ENCODE results near the gene GABRE. TPM values are rescaled to one million over a fixed set of nuclear protein-coding genes. Genes with fewer than 3 reads are reported as not detected.

GABRE gene
- total and polyA plus RNA-seq, 2 experiments from 2014 or later = 19.4 to 20.8 TPM

GRCh38 chrX:151923648-151924047, 50.8 kb downstream of the GABRE start:
- Histone ChIP-seq H2AFZ (no peak overlapping the region), H3K9me2 (ENCODE audit: insufficient read depth) (no peaks in the 10 kb centered on the region), H3K79me2 (ENCODE audit: insufficient read depth) (no peaks in the 10 kb centered on the region), H4K20me1 (ENCODE audit: insufficient read depth) (no peaks in the 10 kb centered on the region), H3K27me3 (replicated peaks; ENCODE audit: insufficient read depth) (no peaks in the 10 kb centered on the region), H3K9me3 (ENCODE audit: low read depth) (no peaks in the 10 kb centered on the region), H3K4me2 (ENCODE audit: unreplicated experiment) (no peak overlapping the region), H3K9ac (no peak overlapping the region), H3K36me3 (ENCODE audit: low read depth) (no peaks in the 10 kb centered on the region), H3K4me3 (no peak overlapping the region), H3K4me1 (ENCODE audit: insufficient read depth) (no peaks in the 10 kb centered on the region), H3K27ac (no peak overlapping the region), H3F3A (ENCODE audit: insufficient read depth) (no peaks in the 10 kb centered on the region)
- in situ Hi-C loops (cut with MboI) = no loop called here
- no peak for TF ChIP-seq EZH2phosphoT487 (IDR thresholded peaks at IDR 0.05; ENCODE audit: insufficient read depth, low read depth)
- no peak for TF ChIP-seq EZH2 (IDR thresholded peaks at IDR 0.05; ENCODE audit: insufficient read depth, poor library complexity, severe bottlenecking)
- WGBS, 2 experiments (ENCODE audit: low coverage in 1 of 2, low lambda C conversion rate in 2 of 2, missing lambda C conversion rate in 2 of 2) = 88 to 92% methylated on average over 5 of the region's 6 CpGs
- DNase-seq = no peak

DNA sequence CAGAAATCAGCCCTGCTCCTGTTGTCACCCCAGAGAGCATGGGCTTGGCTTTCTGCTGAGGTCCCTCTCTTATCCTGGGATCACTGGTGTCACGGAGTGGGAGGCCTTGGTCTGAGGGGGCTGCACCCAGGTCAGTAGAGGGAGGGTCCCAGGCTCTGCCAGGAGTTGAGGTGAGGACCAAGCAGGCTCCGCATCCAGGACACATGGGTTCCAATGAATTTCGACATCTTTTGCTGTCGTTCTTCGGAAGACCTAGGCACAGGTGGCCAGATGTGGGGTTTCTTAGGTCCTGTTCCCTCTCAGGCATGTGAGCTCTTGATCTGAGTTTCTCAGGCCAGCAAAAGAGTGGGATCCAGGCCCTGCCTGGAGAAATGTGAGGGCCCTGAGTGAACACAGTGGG, 51.8 kb downstream of the GABRE start:
- TF ChIP-seq EZH2 (IDR thresholded peaks at IDR 0.05; ENCODE audit: insufficient read depth, poor library complexity, severe bottlenecking) = no peak
- no peak for TF ChIP-seq EZH2phosphoT487 (IDR thresholded peaks at IDR 0.05; ENCODE audit: insufficient read depth, low read depth)
- H3K36me3 ChIP-seq (ENCODE audit: low read depth) = no peaks in the 10 kb centered on the region
- H3K27ac ChIP-seq = no peak overlapping the region
- H3K9ac ChIP-seq = no peak overlapping the region
- H3K27me3 ChIP-seq (replicated peaks; ENCODE audit: insufficient read depth) = no peaks in the 10 kb centered on the region
- no peaks in the 10 kb centered on the region for H3K4me1 ChIP-seq (ENCODE audit: insufficient read depth)
- no peaks in the 10 kb centered on the region for H3K9me3 ChIP-seq (ENCODE audit: low read depth)
- in situ Hi-C loops (cut with MboI) = no loop called here
- H4K20me1 ChIP-seq (ENCODE audit: insufficient read depth) = no peaks in the 10 kb centered on the region
- no peaks in the 10 kb centered on the region for H3K9me2 ChIP-seq (ENCODE audit: insufficient read depth)
- H3K79me2 ChIP-seq (ENCODE audit: insufficient read depth) = no peaks in the 10 kb centered on the region
- H3K4me3 ChIP-seq = no peak overlapping the region
- no peak for DNase-seq
- no peaks in the 10 kb centered on the region for H3F3A ChIP-seq (ENCODE audit: insufficient read depth)
- no peak overlapping the region for H2AFZ ChIP-seq
- H3K4me2 ChIP-seq (ENCODE audit: unreplicated experiment) = no peak overlapping the region
- 80% methylated on average over 3 of the region's 5 CpGs; no CpG with 5 or more reads in 1 of the 2 experiments for WGBS, 2 experiments (ENCODE audit: low coverage in 1 of 2, low lambda C conversion rate in 2 of 2, missing lambda C conversion rate in 2 of 2)

DNA sequence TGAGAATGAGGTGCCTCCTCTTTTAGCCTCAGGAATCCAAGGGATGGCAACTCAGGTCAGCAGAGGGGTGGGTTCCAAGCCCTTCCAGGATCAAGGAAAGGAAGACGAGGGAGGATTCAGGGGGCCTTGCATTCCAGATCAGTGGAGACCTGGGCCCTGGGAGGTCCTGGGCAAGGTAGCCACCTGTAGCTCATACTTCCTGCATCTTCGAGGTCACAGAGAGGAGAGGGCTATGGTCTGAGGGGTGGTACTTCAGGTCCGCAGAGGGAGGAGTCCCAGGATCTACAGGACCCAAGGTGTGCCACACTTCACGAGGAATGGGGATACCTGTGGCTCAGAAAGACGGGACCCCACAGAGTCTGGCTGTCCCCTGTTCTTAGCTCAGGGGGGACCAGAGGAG, 52.6 kb downstream of the GABRE start:
- DNase-seq = no peak
- no peaks in the 10 kb centered on the region for H3K9me2 ChIP-seq (ENCODE audit: insufficient read depth)
- WGBS, 2 experiments (ENCODE audit: low coverage in 1 of 2, low lambda C conversion rate in 2 of 2, missing lambda C conversion rate in 2 of 2) = 64 to 76% methylated on average over 4 of the region's 5 CpGs
- no peak overlapping the region for H3K27ac ChIP-seq
- no peak overlapping the region for H3K4me2 ChIP-seq (ENCODE audit: unreplicated experiment)
- H3K4me1 ChIP-seq (ENCODE audit: insufficient read depth) = no peaks in the 10 kb centered on the region
- no peak overlapping the region for H2AFZ ChIP-seq
- no peaks in the 10 kb centered on the region for H4K20me1 ChIP-seq (ENCODE audit: insufficient read depth)
- TF ChIP-seq EZH2phosphoT487 (IDR thresholded peaks at IDR 0.05; ENCODE audit: insufficient read depth, low read depth) (no peak), EZH2 (IDR thresholded peaks at IDR 0.05; ENCODE audit: insufficient read depth, poor library complexity, severe bottlenecking) (no peak)
- no peak overlapping the region for H3K9ac ChIP-seq
- no peaks in the 10 kb centered on the region for H3F3A ChIP-seq (ENCODE audit: insufficient read depth)
- no peaks in the 10 kb centered on the region for H3K9me3 ChIP-seq (ENCODE audit: low read depth)
- H3K4me3 ChIP-seq = no peak overlapping the region
- H3K27me3 ChIP-seq (replicated peaks; ENCODE audit: insufficient read depth) = no peaks in the 10 kb centered on the region
- no peaks in the 10 kb centered on the region for H3K79me2 ChIP-seq (ENCODE audit: insufficient read depth)
- no peaks in the 10 kb centered on the region for H3K36me3 ChIP-seq (ENCODE audit: low read depth)
- in situ Hi-C loops (cut with MboI) = no loop called here

DNA sequence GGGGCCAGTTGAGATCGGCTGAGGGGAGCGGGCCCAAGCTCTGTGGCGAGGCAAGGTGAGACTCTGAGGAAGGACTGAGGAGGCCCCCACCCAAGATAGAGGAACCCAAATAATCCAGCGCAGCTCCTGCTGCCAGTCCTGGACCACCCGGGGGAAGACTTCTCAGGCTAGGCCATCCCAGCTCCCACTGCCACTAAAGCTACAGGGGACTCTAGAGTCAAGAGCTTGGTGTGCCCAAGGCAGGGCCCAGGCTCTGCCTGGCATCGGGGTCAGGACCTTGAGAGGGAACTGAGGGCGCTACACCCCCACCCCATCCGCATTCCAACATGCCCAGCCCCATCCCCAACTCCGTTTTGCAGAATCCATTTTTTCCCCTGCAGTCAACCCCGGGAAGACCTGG, 53.2 kb downstream of the GABRE start:
- H3K27ac ChIP-seq = no peak overlapping the region
- H4K20me1 ChIP-seq (ENCODE audit: insufficient read depth) = no peaks in the 10 kb centered on the region
- no peak overlapping the region for H2AFZ ChIP-seq
- no peak overlapping the region for H3K9ac ChIP-seq
- 87 to 91% methylated on average over 4 to 10 of the region's 10 CpGs for WGBS, 2 experiments (ENCODE audit: low coverage in 1 of 2, low lambda C conversion rate in 2 of 2, missing lambda C conversion rate in 2 of 2)
- no peaks in the 10 kb centered on the region for H3K36me3 ChIP-seq (ENCODE audit: low read depth)
- TF ChIP-seq EZH2phosphoT487 (IDR thresholded peaks at IDR 0.05; ENCODE audit: insufficient read depth, low read depth) = no peak
- TF ChIP-seq EZH2 (IDR thresholded peaks at IDR 0.05; ENCODE audit: insufficient read depth, poor library complexity, severe bottlenecking) = no peak
- no peak overlapping the region for H3K4me3 ChIP-seq
- DNase-seq = no peak
- H3K27me3 ChIP-seq (replicated peaks; ENCODE audit: insufficient read depth) = no peaks in the 10 kb centered on the region
- no peaks in the 10 kb centered on the region for H3K4me1 ChIP-seq (ENCODE audit: insufficient read depth)
- in situ Hi-C loops (cut with MboI) = no loop called here
- no peak overlapping the region for H3K4me2 ChIP-seq (ENCODE audit: unreplicated experiment)
- no peaks in the 10 kb centered on the region for H3K9me2 ChIP-seq (ENCODE audit: insufficient read depth)
- no peaks in the 10 kb centered on the region for H3K9me3 ChIP-seq (ENCODE audit: low read depth)
- no peaks in the 10 kb centered on the region for H3F3A ChIP-seq (ENCODE audit: insufficient read depth)
- H3K79me2 ChIP-seq (ENCODE audit: insufficient read depth) = no peaks in the 10 kb centered on the region

DNA sequence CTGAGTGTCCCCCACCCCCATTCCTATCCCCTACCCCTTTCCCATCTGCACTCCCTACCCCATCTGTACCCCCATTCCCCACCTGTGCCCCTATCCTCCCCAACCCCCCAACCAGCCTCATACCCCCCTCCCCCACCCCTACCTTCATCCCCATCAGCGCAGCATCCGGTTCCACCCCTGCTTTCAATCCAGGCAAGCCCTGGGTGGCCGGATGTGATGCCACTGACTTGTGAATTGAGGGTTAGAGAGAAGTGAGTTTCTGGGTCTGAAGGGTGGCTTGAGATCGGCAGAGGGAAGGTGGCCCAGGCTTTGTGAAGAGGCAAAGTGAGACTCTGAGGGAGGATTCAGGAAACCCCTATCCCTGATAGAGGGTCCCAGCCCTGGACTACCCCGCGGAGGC, 53.9 kb downstream of the GABRE start:
- in situ Hi-C loops (cut with MboI) = no loop called here
- H4K20me1 ChIP-seq (ENCODE audit: insufficient read depth) = no peaks in the 10 kb centered on the region
- no peaks in the 10 kb centered on the region for H3K79me2 ChIP-seq (ENCODE audit: insufficient read depth)
- DNase-seq = no peak
- no peaks in the 10 kb centered on the region for H3F3A ChIP-seq (ENCODE audit: insufficient read depth)
- TF ChIP-seq EZH2 (IDR thresholded peaks at IDR 0.05; ENCODE audit: insufficient read depth, poor library complexity, severe bottlenecking) (no peak), EZH2phosphoT487 (IDR thresholded peaks at IDR 0.05; ENCODE audit: insufficient read depth, low read depth) (no peak)
- H3K4me3 ChIP-seq = no peak overlapping the region
- no peaks in the 10 kb centered on the region for H3K27me3 ChIP-seq (replicated peaks; ENCODE audit: insufficient read depth)
- no peak overlapping the region for H3K27ac ChIP-seq
- no peaks in the 10 kb centered on the region for H3K36me3 ChIP-seq (ENCODE audit: low read depth)
- H2AFZ ChIP-seq = no peak overlapping the region
- no peaks in the 10 kb centered on the region for H3K9me2 ChIP-seq (ENCODE audit: insufficient read depth)
- WGBS, 2 experiments (ENCODE audit: low coverage in 1 of 2, low lambda C conversion rate in 2 of 2, missing lambda C conversion rate in 2 of 2) = 47 to 60% methylated on average over 3 to 4 of the region's 6 CpGs
- no peaks in the 10 kb centered on the region for H3K9me3 ChIP-seq (ENCODE audit: low read depth)
- no peak overlapping the region for H3K4me2 ChIP-seq (ENCODE audit: unreplicated experiment)
- no peaks in the 10 kb centered on the region for H3K4me1 ChIP-seq (ENCODE audit: insufficient read depth)
- no peak overlapping the region for H3K9ac ChIP-seq

All from GM23248 (cell line).